GM18907 (cell line): Measurements from ENCODE around the gene SCN1B.
A peak's percentile ranks its signal among the peaks of the same experiment; 100 is the strongest.
"Not testable (repeated sequence)": the region's sequence is repeated elsewhere in the genome, so short reads cannot be mapped to it uniquely, and the experiment has no call there.

Source experiments
- ATAC-seq: cut with Tn5 transposase; IDR thresholded peaks from one replicate; pipeline ENCODE4 v1.9.1; 2021; ENCODE audit warnings: mild to moderate bottlenecking, moderate library complexity; ENCODE audit not compliant: unreplicated experiment

SCN1B gene

GRCh38 chr19:35030257-35031071 lies at the start of gene SCN1B:
Gene SCN1B, plus strand, starts transcription at chr19:35030470. Its CDS starts 351 bp downstream, at chr19:35030821.
- ATAC-seq, result no peak

- ATAC-seq, result no peak
Observed at GRCh38 chr19:34982275-34982674, 48.0 kb upstream of the SCN1B start.

- ATAC-seq, result no peak
Observed at GRCh38 chr19:34983786-34984185, 46.5 kb upstream of the SCN1B start.

GRCh38 chr19:34984287-34984686 lies 46.0 kb upstream of the SCN1B start:
- no peak for ATAC-seq

- ATAC-seq, result no peak
Observed at GRCh38 chr19:34985249-34986022, 44.8 kb upstream of the SCN1B start.

GRCh38 chr19:34988119-34988518 lies 42.2 kb upstream of the SCN1B start:
- no peak for ATAC-seq

GRCh38 chr19:34989298-34989697 lies 41.0 kb upstream of the SCN1B start:
- no peak for ATAC-seq

GRCh38 chr19:34990578-34991192 lies 39.6 kb upstream of the SCN1B start:
- no peak for ATAC-seq

- ATAC-seq, result no peak
Observed at GRCh38 chr19:34991542-34992333, 38.5 kb upstream of the SCN1B start.

- ATAC-seq, result not testable (repeated sequence)
Observed at GRCh38 chr19:34992582-34992981, 37.7 kb upstream of the SCN1B start.

- no peak for ATAC-seq
Observed at GRCh38 chr19:34994286-34994642, 36.0 kb upstream of the SCN1B start.

- no peak for ATAC-seq
Observed at GRCh38 chr19:34994643-34995541, 35.4 kb upstream of the SCN1B start.

- no peak for ATAC-seq
Observed at GRCh38 chr19:34995551-34995950, 34.7 kb upstream of the SCN1B start.

GRCh38 chr19:34997071-34997617 lies 33.1 kb upstream of the SCN1B start:
- no peak for ATAC-seq

- not testable (repeated sequence) for ATAC-seq
Observed at GRCh38 chr19:34998224-34998623, 32.0 kb upstream of the SCN1B start.

GRCh38 chr19:34998777-34999497 lies 31.3 kb upstream of the SCN1B start:
- no peak for ATAC-seq

- ATAC-seq, result peak; percentile 56
Observed at GRCh38 chr19:34999498-35000337, 30.6 kb upstream of the SCN1B start, which contains the start of gene GRAMD1A. Gene GRAMD1A, plus strand, starts transcription at chr19:35000323. Its CDS starts 156 bp downstream, at chr19:35000479.

GRCh38 chr19:35000338-35000646 lies 30.0 kb upstream of the SCN1B start:
- no peak for ATAC-seq
